ENCODE results near the gene RET.

RET gene

DNA sequence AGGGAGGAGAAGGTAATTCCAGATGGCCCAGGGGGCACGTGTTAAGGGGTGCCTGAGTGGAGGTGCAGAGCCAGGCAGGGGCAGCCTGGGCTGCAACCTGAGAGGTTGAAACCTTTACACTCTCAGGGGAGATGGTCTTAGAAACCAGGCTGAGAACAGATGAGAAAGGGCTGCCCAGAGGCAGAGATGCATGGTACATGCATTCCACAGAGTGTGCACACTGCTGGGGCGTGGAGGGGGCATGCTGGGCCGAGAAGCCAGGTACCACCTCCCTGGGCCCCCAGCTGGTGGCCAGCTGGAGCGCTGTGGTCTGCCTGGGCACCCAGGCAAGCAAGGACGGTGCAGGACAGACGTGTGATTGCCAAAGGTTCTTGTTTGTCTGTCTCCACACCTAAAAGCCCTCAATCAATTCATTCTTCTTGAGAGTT is 47.2 kb downstream of the RET start:
- no peak for DNase-seq

DNA sequence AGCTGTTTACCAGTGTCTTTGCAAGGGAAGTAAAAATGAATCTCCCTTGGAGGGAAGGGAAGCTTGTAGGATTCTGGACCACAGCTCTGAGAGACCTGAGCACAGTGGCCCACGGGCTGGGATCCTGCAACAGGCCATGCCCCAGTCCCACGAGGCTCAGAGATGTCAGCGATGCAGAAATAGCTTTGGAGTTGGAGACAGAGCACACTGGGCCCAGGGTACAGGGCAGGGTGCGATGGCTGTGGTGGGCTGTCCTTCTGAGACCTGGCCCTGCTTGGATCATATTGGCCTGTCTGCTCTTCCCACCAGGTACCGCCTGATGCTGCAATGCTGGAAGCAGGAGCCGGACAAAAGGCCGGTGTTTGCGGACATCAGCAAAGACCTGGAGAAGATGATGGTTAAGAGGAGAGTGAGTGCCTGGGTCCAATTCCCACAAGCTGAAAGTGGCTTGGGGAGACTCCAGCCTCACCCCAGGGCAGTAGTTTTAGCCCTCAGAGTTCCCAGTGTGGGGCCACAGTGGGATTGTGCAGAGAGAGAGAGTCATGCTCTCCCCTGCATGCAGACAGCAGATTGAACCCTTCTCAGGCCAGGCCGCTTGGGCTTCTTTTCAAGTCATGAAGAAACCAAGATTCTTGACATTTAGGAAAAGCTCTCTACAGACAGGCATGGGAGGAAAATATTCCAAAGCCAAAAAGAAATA is 47.9 kb downstream of the RET start:
- DNase-seq = no peak

DNA sequence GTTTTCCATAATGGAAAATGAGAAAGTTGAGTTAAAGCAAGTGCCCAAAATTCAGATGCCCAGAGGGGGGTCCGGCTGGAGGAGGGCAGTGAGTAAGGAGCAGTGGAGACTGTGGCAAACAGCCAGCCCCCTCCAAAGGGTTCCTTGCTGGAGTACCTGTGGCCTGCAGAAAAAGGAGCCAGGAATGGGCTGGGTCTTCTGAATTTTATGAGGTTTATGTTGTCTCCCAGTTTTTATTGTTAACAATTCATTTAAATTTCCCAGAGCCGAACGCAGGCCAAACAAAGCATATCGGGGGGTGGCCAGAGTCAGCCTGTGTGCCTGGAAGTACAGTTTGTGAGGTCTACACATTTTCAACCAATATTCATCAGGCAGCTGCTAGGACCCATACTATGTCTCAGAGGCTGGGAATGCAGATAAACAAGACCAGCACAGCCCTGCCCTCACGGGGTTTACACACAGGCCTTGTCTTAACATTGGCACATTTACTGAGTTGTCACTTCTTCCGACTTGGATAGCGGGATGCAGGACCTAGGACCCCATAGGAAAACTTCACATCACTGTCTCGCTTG is 48.5 kb downstream of the RET start:
- DNase-seq = no peak

DNA sequence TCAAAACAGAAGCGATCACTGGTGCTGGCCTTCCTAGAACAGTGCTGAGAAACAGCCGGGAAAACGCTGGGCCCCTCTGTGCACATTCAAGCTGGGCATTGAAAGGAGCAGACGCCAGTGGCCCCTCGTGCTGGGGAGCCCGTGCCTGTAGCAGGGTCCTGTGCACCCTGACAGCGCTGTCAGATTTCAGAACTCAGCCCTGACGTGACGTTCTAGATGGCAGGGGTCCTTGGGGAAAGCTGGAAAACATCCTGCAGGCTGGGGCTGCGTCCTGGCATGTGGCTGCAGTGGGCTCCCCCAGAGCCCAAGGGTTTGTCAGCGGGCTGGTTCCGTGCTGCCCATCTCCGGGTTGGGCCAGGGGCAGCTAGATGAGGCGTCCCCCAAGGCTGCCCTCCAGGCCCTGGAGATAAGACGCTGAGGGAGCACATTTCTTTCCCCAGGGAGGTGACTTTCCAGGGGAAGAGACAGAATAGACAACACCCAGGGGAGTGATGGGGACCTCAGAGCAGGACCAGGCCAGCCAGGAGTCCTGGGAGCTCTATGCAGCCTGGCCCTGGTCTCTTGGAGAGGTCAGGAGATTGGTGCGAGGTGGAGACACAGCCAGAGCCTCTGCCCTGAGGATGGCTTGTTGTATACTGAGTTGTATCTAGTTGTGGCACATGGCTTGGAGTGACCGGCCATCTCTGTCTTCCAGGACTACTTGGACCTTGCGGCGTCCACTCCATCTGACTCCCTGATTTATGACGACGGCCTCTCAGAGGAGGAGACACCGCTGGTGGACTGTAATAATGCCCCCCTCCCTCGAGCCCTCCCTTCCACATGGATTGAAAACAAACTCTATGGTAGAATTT is 49.2 kb downstream of the RET start:
- DNase-seq = no peak

DNA sequence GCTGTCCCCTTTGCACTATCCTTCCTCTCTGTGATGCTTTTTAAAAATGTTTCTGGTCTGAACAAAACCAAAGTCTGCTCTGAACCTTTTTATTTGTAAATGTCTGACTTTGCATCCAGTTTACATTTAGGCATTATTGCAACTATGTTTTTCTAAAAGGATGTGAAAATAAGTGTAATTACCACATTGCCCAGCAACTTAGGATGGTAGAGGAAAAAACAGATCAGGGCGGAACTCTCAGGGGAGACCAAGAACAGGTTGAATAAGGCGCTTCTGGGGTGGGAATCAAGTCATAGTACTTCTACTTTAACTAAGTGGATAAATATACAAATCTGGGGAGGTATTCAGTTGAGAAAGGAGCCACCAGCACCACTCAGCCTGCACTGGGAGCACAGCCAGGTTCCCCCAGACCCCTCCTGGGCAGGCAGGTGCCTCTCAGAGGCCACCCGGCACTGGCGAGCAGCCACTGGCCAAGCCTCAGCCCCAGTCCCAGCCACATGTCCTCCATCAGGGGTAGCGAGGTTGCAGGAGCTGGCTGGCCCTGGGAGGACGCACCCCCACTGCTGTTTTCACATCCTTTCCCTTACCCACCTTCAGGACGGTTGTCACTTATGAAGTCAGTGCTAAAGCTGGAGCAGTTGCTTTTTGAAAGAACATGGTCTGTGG is 50.0 kb downstream of the RET start:
- DNase-seq = no peak

DNA sequence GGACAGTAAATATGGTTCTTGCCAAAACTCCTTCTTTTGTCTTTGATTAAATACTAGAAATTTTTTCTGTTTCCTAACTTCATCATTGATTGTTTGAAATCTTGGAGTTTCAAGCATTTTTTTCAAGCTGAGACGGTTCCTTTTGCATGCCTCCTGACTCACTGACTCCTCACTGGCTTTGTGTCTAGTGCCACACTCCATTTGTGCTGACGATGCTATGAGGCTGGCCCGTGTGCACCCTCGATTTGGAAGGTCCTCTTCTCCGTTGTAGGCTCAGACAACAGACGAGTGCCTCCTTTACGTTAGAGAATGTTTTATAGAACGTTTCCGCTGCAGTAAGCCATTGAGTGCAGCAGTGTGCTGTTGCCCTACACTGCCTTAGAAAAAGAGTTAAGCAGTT is 50.6 kb downstream of the RET start:
- DNase-seq = no peak

DNA sequence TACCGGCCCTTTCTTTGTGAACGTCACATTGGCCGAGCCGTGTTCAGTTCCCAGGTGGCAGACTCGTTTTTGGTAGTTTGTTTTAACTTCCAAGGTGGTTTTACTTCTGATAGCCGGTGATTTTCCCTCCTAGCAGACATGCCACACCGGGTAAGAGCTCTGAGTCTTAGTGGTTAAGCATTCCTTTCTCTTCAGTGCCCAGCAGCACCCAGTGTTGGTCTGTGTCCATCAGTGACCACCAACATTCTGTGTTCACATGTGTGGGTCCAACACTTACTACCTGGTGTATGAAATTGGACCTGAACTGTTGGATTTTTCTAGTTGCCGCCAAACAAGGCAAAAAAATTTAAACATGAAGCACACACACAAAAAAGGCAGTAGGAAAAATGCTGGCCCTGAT is 51.5 kb downstream of the RET start:
- DNase-seq = no peak

DNA sequence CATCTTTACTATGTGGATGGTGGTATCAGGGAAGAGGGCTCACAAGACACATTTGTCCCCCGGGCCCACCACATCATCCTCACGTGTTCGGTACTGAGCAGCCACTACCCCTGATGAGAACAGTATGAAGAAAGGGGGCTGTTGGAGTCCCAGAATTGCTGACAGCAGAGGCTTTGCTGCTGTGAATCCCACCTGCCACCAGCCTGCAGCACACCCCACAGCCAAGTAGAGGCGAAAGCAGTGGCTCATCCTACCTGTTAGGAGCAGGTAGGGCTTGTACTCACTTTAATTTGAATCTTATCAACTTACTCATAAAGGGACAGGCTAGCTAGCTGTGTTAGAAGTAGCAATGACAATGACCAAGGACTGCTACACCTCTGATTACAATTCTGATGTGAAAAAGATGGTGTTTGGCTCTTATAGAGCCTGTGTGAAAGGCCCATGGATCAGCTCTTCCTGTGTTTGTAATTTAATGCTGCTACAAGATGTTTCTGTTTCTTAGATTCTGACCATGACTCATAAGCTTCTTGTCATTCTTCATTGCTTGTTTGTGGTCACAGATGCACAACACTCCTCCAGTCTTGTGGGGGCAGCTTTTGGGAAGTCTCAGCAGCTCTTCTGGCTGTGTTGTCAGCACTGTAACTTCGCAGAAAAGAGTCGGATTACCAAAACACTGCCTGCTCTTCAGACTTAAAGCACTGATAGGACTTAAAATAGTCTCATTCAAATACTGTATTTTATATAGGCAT is 52.3 kb downstream of the RET start:
- no peak for DNase-seq

DNA sequence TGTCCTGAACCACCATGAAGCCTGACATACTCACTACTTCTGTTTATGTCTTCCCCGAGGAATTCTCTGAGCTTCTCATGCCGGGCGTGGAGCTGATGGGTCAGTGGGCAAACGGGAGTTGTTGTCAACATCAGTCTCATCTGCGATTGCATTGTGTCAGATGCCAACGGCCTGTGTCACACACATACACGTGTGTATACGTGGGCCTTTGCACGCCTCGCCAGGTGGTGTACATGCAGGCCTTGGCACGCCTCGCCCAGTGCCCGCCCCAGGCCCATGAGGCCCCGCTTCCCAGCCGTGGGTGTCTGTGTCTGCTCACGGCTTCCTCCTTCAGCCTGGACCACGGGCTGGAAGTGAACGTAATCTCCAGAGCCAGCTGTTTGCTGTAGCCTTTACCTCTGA is 53.9 kb downstream of the RET start:
- no peak for DNase-seq

DNA sequence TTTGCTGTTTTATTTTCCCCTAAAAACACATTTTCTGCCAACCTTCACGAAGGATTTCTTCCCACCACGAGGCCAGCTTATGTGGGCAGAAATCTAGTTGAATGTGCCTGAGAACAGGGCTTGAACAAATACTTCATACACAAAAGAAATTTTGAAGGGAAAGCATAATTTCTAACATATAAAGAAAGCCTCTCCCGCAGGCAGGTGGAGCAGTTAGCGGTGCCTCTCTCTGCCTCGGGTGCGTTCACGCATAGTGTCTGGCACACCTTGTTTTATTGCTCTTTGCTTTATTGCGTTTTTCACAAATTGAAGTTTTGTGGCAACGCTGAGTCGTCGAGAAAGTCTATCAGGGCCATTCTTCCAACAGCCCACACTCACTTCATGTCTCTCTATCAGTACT is 54.4 kb downstream of the RET start:
- DNase-seq = no peak

DNA sequence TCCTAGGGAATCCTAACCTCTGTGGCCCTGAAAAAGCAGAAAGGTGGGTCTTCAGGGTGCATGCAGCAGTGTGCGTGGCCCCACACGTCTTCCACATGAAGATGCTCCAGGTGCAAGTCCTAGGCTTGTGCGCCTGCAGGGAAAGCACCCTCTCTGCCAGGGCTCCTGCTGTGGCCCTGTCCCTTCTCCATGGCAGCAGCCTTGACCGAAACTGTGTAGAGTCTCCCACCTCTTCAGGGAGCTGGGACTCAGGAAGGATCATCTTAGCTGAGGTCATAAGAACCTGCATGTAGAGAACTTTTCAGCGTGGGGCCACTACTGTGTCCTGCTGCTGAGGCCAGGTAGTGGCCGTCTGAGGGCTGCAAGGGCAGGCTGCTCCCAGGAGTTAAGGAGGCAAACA is 55.0 kb downstream of the RET start:
- no peak for DNase-seq

DNA sequence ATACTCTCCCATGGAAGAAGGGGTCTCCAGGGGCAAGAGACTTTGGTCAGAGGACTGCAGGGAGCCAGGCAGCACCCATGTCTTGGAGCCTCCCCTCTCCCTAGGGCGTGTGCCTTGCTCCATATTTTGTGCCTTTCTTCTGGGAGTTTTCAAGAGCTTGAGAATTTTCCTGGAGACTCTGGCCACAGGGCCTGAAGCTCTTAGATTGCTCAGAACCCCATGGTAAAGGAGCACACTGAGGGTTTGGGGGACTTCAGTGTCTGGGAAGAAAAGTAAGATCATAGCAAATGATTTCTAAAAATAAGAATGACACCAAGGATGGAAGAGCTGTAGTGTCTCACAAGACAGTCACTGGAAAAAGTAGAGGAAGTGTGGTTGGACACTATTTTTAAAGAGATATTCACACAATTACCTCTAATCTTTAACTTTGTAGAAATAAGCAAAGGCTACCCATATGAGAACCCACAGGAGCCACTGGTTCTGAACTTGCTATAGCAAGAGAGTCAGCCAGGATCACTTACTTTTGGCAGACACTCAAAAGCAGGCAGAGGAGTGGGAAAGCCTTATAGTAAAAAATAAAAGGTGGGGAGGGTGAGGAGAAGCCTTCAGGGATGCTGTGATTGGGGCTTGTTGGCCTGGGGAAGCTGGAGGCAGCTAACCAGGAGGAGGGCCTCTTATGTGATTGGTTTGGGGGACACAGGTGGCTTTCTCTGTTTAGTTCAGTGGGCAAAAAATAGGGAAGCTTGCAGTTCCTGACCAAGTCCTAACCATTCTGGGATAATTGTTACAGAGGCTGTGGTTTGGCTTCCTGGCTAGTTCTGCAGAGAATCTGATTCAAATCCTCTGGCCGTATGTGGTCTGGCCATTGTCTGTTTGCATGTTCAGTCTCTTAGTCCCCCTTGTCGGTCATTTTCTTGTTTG is 56.3 kb downstream of the RET start:
- DNase-seq = no peak

DNA sequence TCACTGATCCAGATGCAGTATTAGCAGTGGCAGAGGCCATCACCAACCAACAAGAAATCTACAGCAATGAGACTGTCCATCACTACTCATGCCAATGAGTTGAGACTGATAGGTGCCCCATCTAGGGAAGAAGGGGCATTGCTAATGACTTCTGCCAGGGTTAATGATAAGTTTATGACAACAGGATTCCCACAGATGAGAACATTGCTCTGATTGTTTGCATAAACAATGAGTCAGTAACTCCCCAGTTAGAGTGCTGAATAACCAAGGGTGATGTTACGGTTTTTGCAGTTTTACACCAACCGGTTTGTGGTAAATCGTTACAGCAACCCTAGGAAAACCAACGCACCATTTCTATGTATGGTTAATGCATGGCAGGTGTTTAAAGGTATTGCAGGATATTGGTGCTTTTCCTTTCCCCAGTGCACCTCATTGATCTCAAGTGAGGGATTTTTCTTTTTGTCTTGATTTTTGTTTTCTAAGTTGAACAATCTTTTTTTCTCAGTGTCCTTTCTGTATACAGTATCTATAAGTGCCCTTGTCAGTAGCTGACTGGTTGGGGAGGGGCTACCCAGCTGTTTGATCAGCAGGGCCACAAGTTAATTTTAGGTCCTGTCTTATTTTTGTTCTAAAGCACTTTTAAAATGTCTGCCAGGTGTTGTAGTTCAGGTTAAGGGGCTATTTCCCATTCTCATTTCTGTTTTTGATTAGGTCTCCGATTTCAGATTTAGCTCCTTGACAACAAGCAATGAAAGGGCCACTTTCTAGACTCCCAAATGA is 57.4 kb downstream of the RET start:
- DNase-seq = no peak

DNA sequence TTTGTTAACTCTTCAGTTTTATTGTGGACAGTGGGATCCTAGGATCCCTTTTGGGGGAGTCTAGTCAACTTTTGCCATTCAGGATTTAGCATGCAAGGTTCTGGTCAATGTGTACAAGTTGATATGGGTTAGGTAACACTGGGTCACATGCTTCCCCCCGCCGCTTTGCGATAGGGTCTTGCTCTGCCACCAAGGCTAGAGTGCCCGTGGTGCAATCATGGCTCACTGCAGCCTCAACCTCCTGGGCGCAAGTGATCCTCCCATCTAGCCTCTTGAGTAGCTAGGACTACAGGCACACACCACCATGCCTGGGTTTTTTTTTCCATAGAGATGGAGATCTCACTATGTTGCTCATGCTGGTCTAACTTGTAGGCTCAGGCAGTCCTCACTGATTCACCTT is 58.2 kb downstream of the RET start:
- DNase-seq = no peak

DNA sequence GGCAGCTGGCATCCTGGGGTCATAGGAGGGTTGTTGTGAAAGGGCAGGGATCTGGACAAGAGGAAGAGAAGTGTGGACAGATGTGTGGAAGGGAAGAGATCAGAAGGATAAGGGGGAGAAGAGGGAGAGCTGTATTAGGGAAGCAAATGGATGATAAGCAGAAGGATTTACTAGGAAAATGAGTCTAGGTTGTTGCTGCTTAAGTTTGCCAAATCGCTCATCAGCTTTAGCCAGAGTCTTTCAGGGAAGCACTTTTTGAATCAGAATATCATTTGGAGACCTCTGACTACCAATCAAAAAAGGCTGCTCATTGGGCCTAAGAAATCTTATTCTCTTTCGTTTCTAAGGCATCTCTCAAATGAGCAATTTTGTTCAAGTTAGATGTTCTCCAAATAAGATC is 58.8 kb downstream of the RET start:
- no peak for DNase-seq

DNA sequence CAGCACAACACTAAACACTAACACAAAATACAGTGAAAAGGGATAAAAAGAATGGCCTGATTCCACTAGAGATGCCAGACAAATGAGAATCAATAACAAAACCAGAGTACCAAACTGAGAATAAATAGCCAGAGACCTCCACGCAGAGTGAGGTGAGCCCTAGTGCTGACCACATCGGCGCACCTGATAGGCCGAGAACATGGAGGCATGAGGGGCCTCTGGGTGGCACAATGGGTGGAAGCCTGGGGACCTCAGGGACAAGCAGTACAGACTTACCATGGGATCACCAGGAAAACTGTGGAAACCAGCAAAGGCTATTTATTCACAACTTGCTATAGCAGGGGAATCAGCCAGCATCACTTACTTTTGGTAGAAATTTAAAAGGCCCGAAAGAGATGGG is 59.6 kb downstream of the RET start:
- DNase-seq = no peak

DNA sequence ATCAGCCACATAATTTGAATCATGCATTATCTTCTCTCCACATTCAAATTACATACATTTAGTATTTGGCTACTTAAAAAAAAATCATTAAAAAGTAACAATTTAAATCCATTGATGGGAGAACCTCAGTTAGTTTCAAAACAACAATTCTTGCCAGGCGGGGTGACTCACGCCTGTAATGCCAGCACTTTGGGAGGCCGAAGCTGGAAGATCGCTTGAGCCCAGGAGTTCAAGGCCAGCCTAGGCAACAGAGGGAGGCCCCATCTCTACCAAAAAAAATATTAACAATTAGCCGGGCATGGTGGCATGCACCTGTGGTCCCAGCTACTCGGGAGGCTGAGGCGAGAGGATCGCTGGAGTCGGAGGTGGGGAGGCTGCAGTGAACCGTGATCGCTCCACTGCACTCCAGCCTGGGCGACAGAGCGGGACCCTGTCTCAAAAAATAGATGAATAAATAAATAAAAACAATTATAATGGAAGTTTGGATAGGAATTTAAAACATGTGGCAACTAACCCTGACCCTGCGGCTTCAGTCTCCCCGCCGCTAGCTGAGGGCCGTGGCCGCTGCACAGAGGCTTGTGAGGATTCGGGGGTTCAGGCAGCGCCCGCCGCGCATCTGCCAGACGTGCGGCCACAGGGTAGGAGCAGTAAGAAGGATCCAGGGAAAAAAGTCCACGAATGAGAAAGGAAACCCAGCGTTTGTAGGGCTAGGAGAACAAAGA is 60.3 kb downstream of the RET start:
- DNase-seq = no peak

DNA sequence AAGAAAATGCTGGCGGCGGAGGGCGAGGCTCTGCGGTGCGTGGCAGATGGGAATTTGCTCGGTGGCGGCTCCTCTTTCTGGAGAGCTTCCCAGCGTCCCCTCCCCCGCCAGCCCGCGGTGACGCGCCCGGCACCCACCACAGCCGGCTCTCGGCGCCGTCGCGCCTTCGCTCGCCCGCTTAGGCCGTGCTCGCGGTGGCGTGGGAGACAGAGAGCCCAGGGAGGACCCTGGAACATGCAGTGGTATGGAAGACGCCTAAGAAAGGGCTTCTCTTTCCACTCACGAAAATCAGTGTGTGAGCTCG is 60.8 kb downstream of the RET start:
- DNase-seq = peak; percentile 36

DNA sequence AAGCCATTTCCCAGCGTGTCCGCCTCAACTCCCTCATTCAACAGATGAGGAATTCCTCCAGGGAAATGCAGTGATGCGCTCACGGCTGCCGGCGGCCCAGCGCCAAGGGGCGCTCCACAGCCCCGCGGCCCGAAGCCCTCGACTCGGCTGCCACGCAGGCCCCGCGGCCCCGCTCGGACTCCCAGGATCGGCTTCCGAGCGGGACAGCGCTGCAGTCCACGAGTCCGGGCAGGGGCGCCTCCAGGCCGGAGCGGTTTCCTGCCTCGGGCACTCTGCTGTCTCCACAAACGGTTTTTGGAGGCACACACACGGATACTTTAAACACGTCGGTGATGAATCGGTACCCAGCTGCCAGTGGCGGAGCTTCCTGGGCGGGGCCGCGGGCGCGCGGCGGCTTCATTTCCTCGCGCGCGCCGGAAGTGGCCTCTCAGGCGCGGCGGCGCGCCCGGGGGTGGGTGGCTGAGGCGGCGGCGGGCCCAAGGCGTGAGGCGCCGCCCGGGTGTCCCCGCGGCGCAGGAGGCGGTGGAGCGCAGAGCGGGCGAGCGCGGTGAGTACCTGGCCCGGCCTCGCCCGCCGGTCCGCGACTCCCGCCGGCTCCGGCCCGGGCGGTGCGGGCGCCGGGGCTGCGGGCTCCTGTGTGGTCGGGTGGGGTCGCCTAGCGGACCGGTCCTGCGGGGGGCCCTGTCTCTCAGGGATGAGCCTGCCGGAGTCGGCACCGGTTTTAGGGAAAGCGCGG is 61.3 kb downstream of the RET start, which contains the start of gene CSGALNACT2:
TSS of gene CSGALNACT2 (plus strand) at position 425 of the 736 bp plus-strand sequence. CDS start 16,705 bp downstream, outside the sequence.
- DNase-seq = peak; percentile 82
